A172 (cell line): ENCODE measurements around the gene DUSP23. TPM values are rescaled to one million over a fixed set of nuclear protein-coding genes. Genes with fewer than 3 reads are reported as not detected.

Experiments used
- DNase-seq: peaks from one replicate; pipeline ENCODE4 v3.0.0-alpha.2; 2015; ENCODE audit warnings: low spot score
- total RNA-seq: library from RNA; depleted of rRNA; stranded (reverse); fragments of >200 nt; shearing (Covaris generic); gene quantifications from 2 replicates; pipeline ENCODE4 v1.2.3, GENCODE V29; 2014; rRNA removed

Gene DUSP23
- total RNA-seq, 1 experiment from 2014 or later = 142 TPM

DNA sequence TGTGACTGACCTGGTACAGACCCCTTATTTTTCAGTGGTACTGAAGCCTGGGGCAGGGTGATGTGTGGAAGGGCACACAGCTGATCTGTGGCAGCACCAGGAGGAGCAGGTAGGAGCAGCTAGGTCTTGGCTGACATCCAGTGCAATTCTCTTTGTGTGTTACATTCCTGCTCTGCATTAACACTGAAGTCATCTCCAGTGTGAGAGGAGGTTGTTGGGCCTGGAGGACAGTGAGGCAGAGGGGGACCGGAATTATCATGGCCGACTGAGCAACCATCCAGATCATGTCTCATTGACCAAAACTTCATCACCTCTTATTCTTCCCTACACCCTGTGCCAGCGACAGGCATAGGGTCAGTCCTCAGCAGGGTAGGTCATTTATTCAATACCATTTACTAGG lies 47.4 kb downstream of the DUSP23 start:
- no peak for DNase-seq

DNA sequence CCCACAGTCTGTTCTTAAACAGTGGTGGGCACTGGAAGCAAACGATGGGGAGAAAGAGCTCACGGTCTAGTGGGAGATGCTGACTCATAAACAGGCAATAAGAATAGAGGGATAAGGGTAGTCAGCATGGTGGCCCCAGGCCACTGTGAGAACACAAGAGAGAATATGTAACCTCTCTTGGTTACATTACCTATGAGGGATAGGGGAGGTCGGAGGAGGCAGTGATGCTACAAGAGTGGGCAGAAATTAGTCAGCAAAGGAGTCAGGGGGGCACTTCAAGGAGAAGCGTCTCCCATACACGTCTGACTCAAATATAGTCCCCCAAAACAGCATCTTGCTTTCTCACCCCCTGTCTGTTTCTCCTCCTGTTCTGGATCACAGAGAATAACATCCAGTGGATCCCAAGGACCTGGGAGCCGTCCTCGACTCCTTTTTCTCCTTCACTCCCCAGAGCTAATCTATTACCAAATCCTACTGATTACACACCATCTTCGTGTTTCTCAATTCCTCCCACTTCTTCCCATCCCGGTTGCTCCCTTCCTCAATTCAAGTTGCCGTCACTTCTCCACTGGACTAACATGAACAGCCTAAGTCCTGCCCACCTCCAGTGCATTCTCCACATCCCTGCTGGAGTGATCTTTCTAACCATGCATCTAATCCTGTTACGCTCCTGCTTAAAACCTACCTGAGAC lies 48.0 kb downstream of the DUSP23 start:
- DNase-seq = no peak

DNA sequence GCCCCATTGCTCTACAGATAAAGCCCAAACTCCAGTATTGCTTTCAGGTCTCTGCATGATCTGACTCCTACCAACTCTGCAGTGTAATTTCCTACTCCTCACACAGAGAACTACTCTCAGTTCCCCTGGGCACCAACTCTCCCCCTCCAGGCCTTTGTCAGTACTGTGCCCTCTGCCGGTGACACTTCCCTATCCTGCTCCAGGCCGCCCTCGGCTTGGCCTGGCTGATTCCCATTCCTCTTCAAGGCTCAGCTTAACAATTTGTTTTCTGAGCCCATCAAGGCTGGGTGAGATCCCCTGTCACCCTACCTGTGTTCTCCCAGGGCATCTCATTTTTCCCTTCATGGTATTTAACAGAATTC lies 48.5 kb downstream of the DUSP23 start:
- no peak for DNase-seq

DNA sequence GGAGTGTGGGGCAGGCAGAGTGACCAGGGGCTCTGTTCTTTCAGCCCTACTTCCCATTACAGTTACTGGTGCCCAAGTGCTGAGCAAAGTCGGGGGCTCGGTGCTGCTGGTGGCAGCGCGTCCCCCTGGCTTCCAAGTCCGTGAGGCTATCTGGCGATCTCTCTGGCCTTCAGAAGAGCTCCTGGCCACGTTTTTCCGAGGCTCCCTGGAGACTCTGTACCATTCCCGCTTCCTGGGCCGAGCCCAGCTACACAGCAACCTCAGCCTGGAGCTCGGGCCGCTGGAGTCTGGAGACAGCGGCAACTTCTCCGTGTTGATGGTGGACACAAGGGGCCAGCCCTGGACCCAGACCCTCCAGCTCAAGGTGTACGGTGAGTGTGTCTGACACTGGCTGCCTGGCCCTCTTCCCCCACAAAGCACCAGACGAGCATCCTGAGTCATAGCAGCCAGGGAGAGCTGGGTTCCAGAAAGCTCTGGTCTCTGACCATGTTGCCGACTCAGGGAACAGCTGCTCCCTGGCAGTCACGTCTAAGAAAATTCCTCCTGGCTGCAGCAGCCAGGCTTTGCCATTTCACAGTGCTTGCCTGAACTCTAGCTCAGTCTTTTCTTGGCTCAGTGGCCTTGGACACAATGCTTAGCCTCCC lies 49.2 kb downstream of the DUSP23 start:
- no peak for DNase-seq

DNA sequence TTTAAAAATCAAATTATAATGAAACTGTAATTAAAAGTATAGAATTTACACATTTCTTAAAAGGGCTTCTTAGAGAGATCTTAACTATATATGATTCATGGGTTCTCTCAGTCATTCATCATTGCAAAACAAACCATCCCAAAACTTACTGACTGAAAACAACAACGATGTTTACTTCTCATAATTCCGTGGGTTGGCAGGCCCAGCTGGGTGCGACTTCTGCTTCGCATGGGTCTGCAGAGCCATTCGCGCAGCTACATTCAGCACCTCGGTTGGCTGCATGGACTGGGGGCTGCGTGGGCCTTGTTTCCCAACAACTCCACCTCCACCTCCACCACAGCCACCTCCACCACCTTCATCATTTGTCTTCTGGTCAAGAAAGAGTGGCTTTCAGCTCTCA lies 50.0 kb downstream of the DUSP23 start:
- no peak for DNase-seq

DNA sequence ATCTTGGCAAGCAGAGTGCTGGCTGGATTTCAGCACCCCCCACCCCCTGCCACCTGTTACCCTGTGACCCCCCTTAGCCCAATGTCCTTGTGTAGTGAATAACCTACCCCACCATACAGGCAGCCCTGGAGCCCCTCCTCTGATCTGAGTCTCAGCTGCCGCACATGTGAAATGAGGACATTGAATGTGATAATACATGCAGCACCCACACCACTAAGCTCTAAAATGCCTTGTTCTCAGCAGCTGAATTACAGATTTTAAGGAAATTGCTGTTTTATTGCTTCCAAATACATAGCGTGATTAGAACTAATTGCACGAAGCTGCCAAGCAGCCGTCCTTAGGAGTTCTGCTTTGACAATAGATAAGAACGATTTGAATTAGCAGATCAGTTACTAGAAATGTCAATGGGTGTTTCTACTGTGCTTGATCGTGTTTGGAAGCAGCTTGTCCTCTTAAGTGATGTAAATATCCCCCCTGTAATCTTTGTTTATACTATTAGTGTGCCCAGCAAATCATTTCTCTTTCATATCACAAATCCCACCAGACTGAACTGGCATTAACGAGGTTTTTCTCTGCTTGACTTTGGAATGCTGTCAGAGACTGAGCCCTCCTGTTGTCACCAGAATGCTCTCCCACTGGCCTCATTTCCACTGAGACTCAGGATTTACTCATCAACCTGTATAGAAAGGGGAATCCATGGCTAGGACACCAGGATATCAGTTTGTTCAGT lies 50.8 kb downstream of the DUSP23 start:
- DNase-seq = no peak

Other genes starting within 250 kb of the DUSP23 start
- not detected in 2 replicates for gene OR10J5, start 245.0 kb upstream of the DUSP23 start, total RNA-seq
- not detected in 2 replicates for gene APCS, start 193.1 kb upstream of the DUSP23 start, total RNA-seq
- not detected in 2 replicates for gene CRP, start 66.4 kb upstream of the DUSP23 start, total RNA-seq
- 0.24 TPM in 1 of 2 replicates, not detected in the other for gene FCRL6, start 21.4 kb downstream of the DUSP23 start, total RNA-seq
- 0.48 TPM in 1 of 2 replicates, not detected in the other for gene SLAMF8, start 45.9 kb downstream of the DUSP23 start, total RNA-seq
- gene VSIG8, start 81.7 kb downstream of the DUSP23 start, total RNA-seq = not detected in 2 replicates
- 2.4 and 3.7 TPM in 2 replicates for gene CFAP45, start 119.2 kb downstream of the DUSP23 start, total RNA-seq
- 734 and 929 TPM in 2 replicates for gene TAGLN2, start 144.5 kb downstream of the DUSP23 start, total RNA-seq
- 0.89 and 1.6 TPM in 2 replicates for gene IGSF9, start 164.7 kb downstream of the DUSP23 start, total RNA-seq
- not detected in 2 replicates for gene SLAMF9, start 173.3 kb downstream of the DUSP23 start, total RNA-seq